A549 (cell line): ENCODE measurements around the gene GKN1.

ENCODE experiments used
- CBX8 ChIP-seq: fragments of 200-600 bp; sonication (generic); IDR thresholded peaks from 2 replicates; pipeline ENCODE4 v1.6.1; 2016
- EP300 ChIP-seq, 2 experiments: fragments of >200 bp; sonication (Bioruptor Twin); formaldehyde crosslinking; IDR thresholded peaks; 2 replicates in 1 of 2; 3 replicates in 1 of 2; pipeline ENCODE4 v1.6.1; 2016 to 2017
- POLR2A ChIP-seq: IDR thresholded peaks from 2 replicates; pipeline ENCODE4 v1.6.1; 2012; ENCODE audit warnings: mild to moderate bottlenecking, low read length
- REST ChIP-seq: fragments of 200-600 bp; sonication (generic); IDR thresholded peaks from 2 replicates; pipeline ENCODE4 v1.6.1; 2016; ENCODE audit warnings: antibody characterized with exemption, mild to moderate bottlenecking, moderate library complexity
- TP53 ChIP-seq: fragments of 250-450 bp; sonication (Bioruptor Pico); IDR thresholded peaks from 2 replicates; pipeline ENCODE4 v1.5.0; 2021; ENCODE audit warnings: mild to moderate bottlenecking, moderate library complexity
- ZSCAN20 ChIP-seq: fragments of 250-450 bp; sonication (Bioruptor Pico); IDR thresholded peaks from 2 replicates; pipeline ENCODE4 v1.8.0; 2022; ENCODE audit warnings: mild to moderate bottlenecking, moderate library complexity
- TF ChIP-seq, protein P1 (sequence below): fragments of 450-650 bp; IDR thresholded peaks from 2 replicates; pipeline ENCODE4 v1.6.1; 2014; ENCODE audit warnings: antibody characterized with exemption

GRCh38 chr2:68938938-68939337 is 35.5 kb upstream of the GKN1 start:
- no peak for TF ChIP-seq CBX8
- no peak for TF ChIP-seq TP53
- no peak for TF ChIP-seq REST
- TF ChIP-seq EP300 (IDR thresholded peaks at IDR 0.05): no peak
- TF ChIP-seq, protein P1, sequence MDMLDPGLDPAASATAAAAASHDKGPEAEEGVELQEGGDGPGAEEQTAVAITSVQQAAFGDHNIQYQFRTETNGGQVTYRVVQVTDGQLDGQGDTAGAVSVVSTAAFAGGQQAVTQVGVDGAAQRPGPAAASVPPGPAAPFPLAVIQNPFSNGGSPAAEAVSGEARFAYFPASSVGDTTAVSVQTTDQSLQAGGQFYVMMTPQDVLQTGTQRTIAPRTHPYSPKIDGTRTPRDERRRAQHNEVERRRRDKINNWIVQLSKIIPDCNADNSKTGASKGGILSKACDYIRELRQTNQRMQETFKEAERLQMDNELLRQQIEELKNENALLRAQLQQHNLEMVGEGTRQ: no peak
- no peak for TF ChIP-seq ZSCAN20 (CRISPR knock-in tag)
- no peak for TF ChIP-seq POLR2A
